HUES48 (cell line): ENCODE results near the gene SERPINB12.

Experiments
- H3K27ac ChIP-seq: one replicate; pipeline ENCODE4 v1.7.0; 2013; ENCODE audit warnings: low read depth, low read length, inconsistent platforms
- H3K27me3 ChIP-seq: 2 replicates; pipeline ENCODE4 v1.6.1; 2013; ENCODE audit warnings: mild to moderate bottlenecking, low read length; ENCODE audit not compliant: control insufficient read depth, insufficient read depth
- H3K36me3 ChIP-seq: 2 replicates; pipeline ENCODE4 v1.6.1; 2013; ENCODE audit warnings: low read length; ENCODE audit not compliant: control insufficient read depth, insufficient read depth
- H3K4me1 ChIP-seq: 2 replicates; pipeline ENCODE4 v1.6.1; 2013; ENCODE audit warnings: mild to moderate bottlenecking, low read length; ENCODE audit not compliant: control insufficient read depth, insufficient read depth
- H3K4me3 ChIP-seq: 2 replicates; pipeline ENCODE4 v1.5.1; 2013; ENCODE audit warnings: mild to moderate bottlenecking, low read depth, low read length
- H3K9ac ChIP-seq: 2 replicates; pipeline ENCODE4 v1.6.1; 2013; ENCODE audit warnings: mild to moderate bottlenecking, low read depth, low read length, moderate library complexity
- H3K9me3 ChIP-seq: 2 replicates; pipeline ENCODE4 v1.6.1; 2013; ENCODE audit warnings: low read length; ENCODE audit not compliant: control insufficient read depth, insufficient read depth

The SERPINB12 gene

DNA sequence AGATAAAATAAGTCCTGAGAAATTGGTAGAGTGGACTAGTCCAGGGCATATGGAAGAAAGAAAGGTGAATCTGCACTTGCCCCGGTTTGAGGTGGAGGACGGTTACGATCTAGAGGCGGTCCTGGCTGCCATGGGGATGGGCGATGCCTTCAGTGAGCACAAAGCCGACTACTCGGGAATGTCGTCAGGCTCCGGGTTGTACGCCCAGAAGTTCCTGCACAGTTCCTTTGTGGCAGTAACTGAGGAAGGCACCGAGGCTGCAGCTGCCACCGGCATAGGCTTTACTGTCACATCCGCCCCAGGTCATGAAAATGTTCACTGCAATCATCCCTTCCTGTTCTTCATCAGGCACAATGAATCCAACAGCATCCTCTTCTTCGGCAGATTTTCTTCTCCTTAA, 54.8 kb downstream of the SERPINB12 start:
- H3K9ac ChIP-seq = no peak overlapping the region
- H3K36me3 ChIP-seq = no peaks in the 10 kb centered on the region
- H3K4me1 ChIP-seq = no peaks in the 10 kb centered on the region
- H3K4me3 ChIP-seq = no peak overlapping the region
- no peaks in the 10 kb centered on the region for H3K9me3 ChIP-seq
- no peak overlapping the region for H3K27ac ChIP-seq
- no peaks in the 10 kb centered on the region for H3K27me3 ChIP-seq

- Histone ChIP-seq H3K36me3 (no peaks in the 10 kb centered on the region), H3K9ac (no peak overlapping the region), H3K4me1 (no peaks in the 10 kb centered on the region), H3K4me3 (no peak overlapping the region), H3K9me3 (no peaks in the 10 kb centered on the region), H3K27me3 (no peaks in the 10 kb centered on the region), H3K27ac (no peak overlapping the region)
These were observed 61.2 kb downstream of the SERPINB12 start for GRCh38 chr18:63603355-63603754.

- no peaks in the 10 kb centered on the region for H3K4me1 ChIP-seq
- no peaks in the 10 kb centered on the region for H3K9me3 ChIP-seq
- H3K9ac ChIP-seq = no peak overlapping the region
- H3K36me3 ChIP-seq = no peaks in the 10 kb centered on the region
- no peak overlapping the region for H3K4me3 ChIP-seq
- H3K27ac ChIP-seq = no peak overlapping the region
- no peaks in the 10 kb centered on the region for H3K27me3 ChIP-seq
These were observed 61.6 kb downstream of the SERPINB12 start for GRCh38 chr18:63603772-63604171.

- H3K9me3 ChIP-seq = no peaks in the 10 kb centered on the region
- H3K27ac ChIP-seq = no peak overlapping the region
- H3K27me3 ChIP-seq = no peaks in the 10 kb centered on the region
- no peaks in the 10 kb centered on the region for H3K4me1 ChIP-seq
- H3K36me3 ChIP-seq = no peaks in the 10 kb centered on the region
- H3K9ac ChIP-seq = no peak overlapping the region
- no peak overlapping the region for H3K4me3 ChIP-seq
These were observed 62.8 kb downstream of the SERPINB12 start for GRCh38 chr18:63604791-63605567.

DNA sequence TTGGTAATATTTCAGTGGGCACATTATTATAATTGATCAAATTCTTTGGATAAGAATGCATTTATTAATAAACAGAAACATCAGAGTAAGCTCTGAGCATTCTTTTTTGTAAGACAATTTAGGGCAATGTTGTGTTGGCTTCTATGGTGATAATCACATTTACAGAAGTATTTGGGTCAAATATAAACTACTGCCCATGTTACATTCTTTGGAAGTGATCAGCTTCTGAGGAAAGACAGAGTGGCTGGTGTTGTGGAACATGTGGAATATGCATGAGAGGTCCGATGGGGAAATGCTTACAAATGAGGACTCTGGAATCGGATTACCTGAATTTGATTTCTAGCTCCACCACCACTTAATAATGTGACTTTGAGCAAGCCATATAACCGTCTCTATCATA, 64.4 kb downstream of the SERPINB12 start:
- Histone ChIP-seq H3K27me3 (no peaks in the 10 kb centered on the region), H3K36me3 (no peaks in the 10 kb centered on the region), H3K4me1 (no peaks in the 10 kb centered on the region), H3K27ac (no peak overlapping the region), H3K9me3 (no peaks in the 10 kb centered on the region), H3K9ac (no peak overlapping the region), H3K4me3 (no peak overlapping the region)

DNA sequence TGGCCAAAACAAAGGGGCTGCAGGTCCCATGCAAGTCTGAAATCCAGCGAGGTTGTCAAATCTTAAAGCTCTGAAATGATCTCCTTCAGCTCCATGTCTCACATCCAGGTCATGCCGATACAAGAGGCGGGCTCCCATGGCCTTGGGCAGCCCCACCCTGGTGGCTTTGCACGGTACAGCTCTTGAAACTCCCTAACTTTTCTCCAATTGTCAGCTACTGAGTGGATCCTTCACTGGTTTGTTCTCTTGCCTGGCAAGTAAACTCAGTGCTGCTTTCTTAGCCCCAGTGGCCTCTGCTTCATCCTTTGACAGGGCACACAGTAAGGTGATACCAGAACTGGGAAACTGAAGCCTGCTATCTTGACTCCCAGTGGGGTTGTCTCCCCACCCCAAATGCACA, 71.3 kb downstream of the SERPINB12 start:
- no peak overlapping the region for H3K4me3 ChIP-seq
- H3K36me3 ChIP-seq = no peaks in the 10 kb centered on the region
- H3K4me1 ChIP-seq = peaks cover 11% of the 10 kb centered on the region
- no peaks in the 10 kb centered on the region for H3K27me3 ChIP-seq
- no peak overlapping the region for H3K27ac ChIP-seq
- no peaks in the 10 kb centered on the region for H3K9me3 ChIP-seq
- no peak overlapping the region for H3K9ac ChIP-seq

- no peaks in the 10 kb centered on the region for H3K36me3 ChIP-seq
- no peaks in the 10 kb centered on the region for H3K9me3 ChIP-seq
- peaks cover 11% of the 10 kb centered on the region for H3K4me1 ChIP-seq
- H3K27ac ChIP-seq = no peak overlapping the region
- H3K4me3 ChIP-seq = no peak overlapping the region
- H3K9ac ChIP-seq = no peak overlapping the region
- no peaks in the 10 kb centered on the region for H3K27me3 ChIP-seq
These were observed 75.1 kb downstream of the SERPINB12 start for GRCh38 chr18:63617049-63617914.

DNA sequence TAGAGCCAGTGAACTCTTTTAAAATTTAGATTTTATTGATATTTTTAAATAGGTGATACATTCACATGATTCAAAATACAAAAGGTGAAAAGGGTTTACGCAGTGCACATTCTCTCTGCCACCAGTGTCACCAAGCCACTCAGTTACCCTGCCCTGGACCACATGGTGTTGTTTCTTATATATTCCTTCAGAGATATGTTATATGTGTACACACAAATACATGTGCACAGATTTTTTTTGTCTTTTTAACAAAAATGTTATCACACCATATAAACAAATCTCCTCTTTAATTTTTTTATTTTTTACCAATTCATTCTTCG, 75.7 kb downstream of the SERPINB12 start:
- H3K4me3 ChIP-seq = no peak overlapping the region
- H3K9ac ChIP-seq = no peak overlapping the region
- peaks cover 3% of the 10 kb centered on the region; the same call in 1 of the 2 replicates for H3K9me3 ChIP-seq
- H3K27ac ChIP-seq = no peak overlapping the region
- peaks cover 11% of the 10 kb centered on the region for H3K4me1 ChIP-seq
- H3K27me3 ChIP-seq = no peaks in the 10 kb centered on the region
- H3K36me3 ChIP-seq = no peaks in the 10 kb centered on the region
